ENCODE measurements around the gene C3orf18.

GRCh38 chr3:50530001-50530970 is 37.3 kb downstream of the C3orf18 start:
- TF ChIP-seq CTCF (IDR thresholded peaks at IDR 0.05): no peak
- TF ChIP-seq POLR2A (IDR thresholded peaks at IDR 0.05): no peak

All from heart left ventricle (tissue), 13 donors.